Heart left ventricle (tissue), 13 donors: ENCODE measurements around the gene HSPA1L.

Experiments
- POLR2A ChIP-seq, 2 donors: fragments of 450-650 bp; IDR thresholded peaks; one replicate each; pipeline ENCODE4 v1.6.1; 2017; ENCODE audit warnings: antibody characterized with exemption in 2 of 2, mild to moderate bottlenecking in 2 of 2, moderate library complexity in 2 of 2
- TF ChIP-seq, protein P1 (sequence below), 12 donors: fragments of 200-600 bp; sonication (generic) in 4 of 12; IDR thresholded peaks; one replicate each; pipeline versions ENCODE4 v1.5.0 to v1.8.0; 2018 to 2022; ENCODE audit warnings: antibody characterized with exemption in 12 of 12, mild to moderate bottlenecking in 5 of 12
- donor health status: ischemic (EF 13 %, LVEDD 7.1; RV severe dilation, severe dysfunction).
- donor health status: DM: no; HTN: yes; CAD: no.
- donor health status: DM: no; HTN: no; CAD: no.
- donor health status: ischemic (EF 25% LVEDD 6.9; RV normal size, moderate dysfunction).
- donor health status: ischemic (EF 25% LVEDD 5.7; RV mildly dilated, moderate dysfunction).
- donor health status: ischemic (EF 35%, LVEDD 5.7; RV mildly dilated, moderate dysfunction).
- donor health status: nonischemic (EF 11% LVEDD 7.7; RV severe dilation, severe dysfunction).
- donor health status: DM: yes; HTN: yes; CAD: no.
- donor health status: PGD.
- donor health status: ischemic (EF 29% LVEDD 5.4; RV normal size, mild dysfunction).
- donor health status: nonischemic (EF 23%, LVEDD 6.1; RV moderate dilation, normal function).

DNA sequence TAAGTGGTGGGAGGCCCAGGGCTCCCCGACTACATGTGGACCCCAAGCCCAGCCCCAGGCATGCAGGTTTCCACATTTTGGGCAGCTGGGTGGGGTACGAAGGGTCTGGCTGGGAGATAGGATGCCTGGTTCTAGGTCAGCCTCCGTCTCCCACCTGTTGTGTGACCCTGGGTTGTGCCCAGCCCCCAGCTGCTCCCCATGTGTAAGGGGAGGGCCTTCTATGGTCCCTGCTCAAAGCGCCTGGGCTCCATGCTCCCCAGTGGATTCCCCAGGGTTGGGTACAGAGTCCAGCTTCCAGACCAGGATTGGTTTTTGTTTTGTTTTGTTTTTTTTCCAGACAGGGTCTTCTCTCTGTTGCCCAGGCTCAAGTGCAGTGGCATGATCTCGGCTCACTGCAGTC lies 36.9 kb downstream of the HSPA1L start:
- TF ChIP-seq, protein P1, sequence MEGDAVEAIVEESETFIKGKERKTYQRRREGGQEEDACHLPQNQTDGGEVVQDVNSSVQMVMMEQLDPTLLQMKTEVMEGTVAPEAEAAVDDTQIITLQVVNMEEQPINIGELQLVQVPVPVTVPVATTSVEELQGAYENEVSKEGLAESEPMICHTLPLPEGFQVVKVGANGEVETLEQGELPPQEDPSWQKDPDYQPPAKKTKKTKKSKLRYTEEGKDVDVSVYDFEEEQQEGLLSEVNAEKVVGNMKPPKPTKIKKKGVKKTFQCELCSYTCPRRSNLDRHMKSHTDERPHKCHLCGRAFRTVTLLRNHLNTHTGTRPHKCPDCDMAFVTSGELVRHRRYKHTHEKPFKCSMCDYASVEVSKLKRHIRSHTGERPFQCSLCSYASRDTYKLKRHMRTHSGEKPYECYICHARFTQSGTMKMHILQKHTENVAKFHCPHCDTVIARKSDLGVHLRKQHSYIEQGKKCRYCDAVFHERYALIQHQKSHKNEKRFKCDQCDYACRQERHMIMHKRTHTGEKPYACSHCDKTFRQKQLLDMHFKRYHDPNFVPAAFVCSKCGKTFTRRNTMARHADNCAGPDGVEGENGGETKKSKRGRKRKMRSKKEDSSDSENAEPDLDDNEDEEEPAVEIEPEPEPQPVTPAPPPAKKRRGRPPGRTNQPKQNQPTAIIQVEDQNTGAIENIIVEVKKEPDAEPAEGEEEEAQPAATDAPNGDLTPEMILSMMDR (IDR thresholded peaks at IDR 0.05) = no peak
- TF ChIP-seq POLR2A (IDR thresholded peaks at IDR 0.05) = no peak
